RWPE1 (cell line): ENCODE data around the gene GSK3B.

Experiments
- CTCF ChIA-PET: fragments of 350-600 bp; sonication (Branson Sonifier 250); formaldehyde crosslinking; extraction: SDS; loops from one replicate; lab custom pipeline; 2021; lab: Yijun Ruan, JAX
- POLR2A ChIA-PET: fragments of 400-600 bp; formaldehyde crosslinking; extraction: SDS; loops from one replicate; lab custom pipeline; 2020; ENCODE audit warnings: antibody characterized with exemption; ENCODE audit not compliant: low non-redundant PET; lab: Yijun Ruan, JAX
- DNase-seq: peaks from one replicate; pipeline ENCODE4 v3.0.0; 2012; ENCODE audit warnings: low spot score
- H3K27ac ChIP-seq: fragments of 450-650 bp; 2 replicates; pipeline ENCODE4 v1.5.1; 2017
- CTCF ChIP-seq: fragments of 450-650 bp; conservative IDR thresholded peaks from 2 replicates; pipeline ENCODE4 v1.5.1; 2017; ENCODE audit warnings: low read depth, mild to moderate bottlenecking

GSK3B gene

GRCh38 chr3:120027226-120027625, 67.0 kb downstream of the GSK3B start:
- TF ChIP-seq CTCF = no peak
- H3K27ac ChIP-seq = no peak overlapping the region
- ChIA-PET CTCF (no interaction called here), POLR2A (no interaction called here)
- no peak for DNase-seq

- no peak for TF ChIP-seq CTCF
- CTCF ChIA-PET = interaction anchor here (0.6 kb wide), 1 partner anchor 71 kb away, joined by 3 read pairs; no protein-coding TSS in a partner anchor
- no peak overlapping the region for H3K27ac ChIP-seq
- DNase-seq = no peak
- POLR2A ChIA-PET = no interaction called here
These were observed 68.7 kb downstream of the GSK3B start for GRCh38 chr3:120025520-120025919.

GRCh38 chr3:120024103-120024502, 70.1 kb downstream of the GSK3B start:
- no peak for TF ChIP-seq CTCF
- ChIA-PET CTCF (no interaction called here), POLR2A (no interaction called here)
- no peak for DNase-seq
- no peak overlapping the region for H3K27ac ChIP-seq

- ChIA-PET CTCF (no interaction called here), POLR2A (no interaction called here)
- no peak overlapping the region for H3K27ac ChIP-seq
- DNase-seq = no peak
- no peak for TF ChIP-seq CTCF
These were observed 71.5 kb downstream of the GSK3B start for GRCh38 chr3:120022729-120023128.

GRCh38 chr3:120021523-120021922, 72.7 kb downstream of the GSK3B start:
- ChIA-PET CTCF (interaction anchor here (0.6 to 0.8 kb wide), 2 partner anchors 16 to 531 kb away, joined by 3 to 7 read pairs; no protein-coding TSS in a partner anchor), POLR2A (no interaction called here)
- peak overlapping the region; percentile 23; the same call in 1 of the 2 replicates for H3K27ac ChIP-seq
- no peak for TF ChIP-seq CTCF
- DNase-seq = no peak

GRCh38 chr3:120018299-120018698, 75.9 kb downstream of the GSK3B start:
- ChIA-PET CTCF (no interaction called here), POLR2A (no interaction called here)
- no peak for DNase-seq
- no peak overlapping the region for H3K27ac ChIP-seq
- TF ChIP-seq CTCF = no peak

GRCh38 chr3:120017692-120018091, 76.6 kb downstream of the GSK3B start:
- POLR2A ChIA-PET = no interaction called here
- H3K27ac ChIP-seq = no peak overlapping the region
- no peak for TF ChIP-seq CTCF
- CTCF ChIA-PET = interaction anchor here (0.5 kb wide), 1 partner anchor 386 kb away, joined by 3 read pairs; no protein-coding TSS in a partner anchor
- no peak for DNase-seq
